IMR-90 (cell line): ENCODE measurements around the gene RNU6-9. TPM values are rescaled to one million over a fixed set of nuclear protein-coding genes. Genes with fewer than 3 reads are reported as not detected.

Source experiments
- microRNA-seq, 2 experiments: library from miRNA; stranded (forward) in 1 of 2; unstranded in 1 of 2; fragments of 10-50 nt in 1 of 2; fragments of <30 nt in 1 of 2; gene quantifications in 1 of 2; microRNA quantifications in 1 of 2; one replicate each; pipeline versions ENCODE3 to v1.1.0; 2013 to 2020; ENCODE audit not compliant: insufficient read depth in 1 of 2, insufficient read length in 1 of 2, unreplicated experiment in 1 of 2
- polyA plus RNA-seq, 3 experiments: library from polyadenylated mRNA; depleted of rRNA; stranded (reverse); fragments of >200 nt; gene quantifications; 2 replicates each; pipeline ENCODE4 v1.2.3, GENCODE V29; 2012; ENCODE audit warnings: low replicate concordance in 1 of 3
- small RNA-seq, 5 experiments: library from RNA; depleted of rRNA; stranded (forward); fragments of <200 nt; gene quantifications; one replicate each; pipeline ENCODE3, GENCODE V24; 2012
- total RNA-seq: library from RNA; depleted of rRNA; stranded (reverse); fragments of >200 nt; gene quantifications from 2 replicates; pipeline ENCODE4 v1.2.3, GENCODE V29; 2012; rRNA removed

The RNU6-9 gene
- total and polyA plus RNA-seq, 2 of the 4 experiments (the other 2 are of a cell fraction), result not detected

Small RNAs within 50 kb of the gene (microRNA-seq; reads per million reads assigned to microRNA genes)
- not detected for gene RNU6-9 (ENCODE audit: insufficient read depth, insufficient read length)

Small RNAs within 50 kb of the gene (small RNA-seq; reads per million reads assigned to genes)
- gene RNU6-9, result 43.9 to 4,030 (median 233) reads per million in 5 experiments

Other genes starting within 250 kb of the RNU6-9 start
- gene RNF126, start 230.3 kb upstream of the RNU6-9 start, total RNA-seq, result 7.0 and 8.6 TPM in 2 replicates
- gene RNF126, start 230.3 kb upstream of the RNU6-9 start, polyA plus RNA-seq (2012; rRNA removed), result 25.8 and 27.4 TPM in 2 replicates
- gene FSTL3, start 217.1 kb upstream of the RNU6-9 start, total RNA-seq, result 32.3 and 39.4 TPM in 2 replicates
- 76.9 and 107 TPM in 2 replicates for gene FSTL3, start 217.1 kb upstream of the RNU6-9 start, polyA plus RNA-seq (2012; rRNA removed)
- gene PRSS57, start 198.0 kb upstream of the RNU6-9 start, total RNA-seq, result not detected in 2 replicates
- not detected in 2 replicates for gene PRSS57, start 198.0 kb upstream of the RNU6-9 start, polyA plus RNA-seq (2012; rRNA removed)
- gene PALM, start 184.5 kb upstream of the RNU6-9 start, total RNA-seq, result 2.2 TPM in 2 replicates
- 7.4 and 8.3 TPM in 2 replicates for gene PALM, start 184.5 kb upstream of the RNU6-9 start, polyA plus RNA-seq (2012; rRNA removed)
- gene MISP, start 142.4 kb upstream of the RNU6-9 start, total RNA-seq, result not detected in 2 replicates
- gene MISP, start 142.4 kb upstream of the RNU6-9 start, polyA plus RNA-seq (2012; rRNA removed), result 0.03 TPM in 1 of 2 replicates, not detected in the other
- gene PTBP1, start 96.0 kb upstream of the RNU6-9 start, total RNA-seq, result 95.5 and 146 TPM in 2 replicates
- gene PTBP1, start 96.0 kb upstream of the RNU6-9 start, polyA plus RNA-seq (2012; rRNA removed), result 269 and 483 TPM in 2 replicates
- gene PLPPR3, start 71.5 kb upstream of the RNU6-9 start, total RNA-seq, result 0.36 and 0.56 TPM in 2 replicates
- 1.2 and 2.0 TPM in 2 replicates for gene PLPPR3, start 71.5 kb upstream of the RNU6-9 start, polyA plus RNA-seq (2012; rRNA removed)
- not detected in 2 replicates for gene AZU1, start 65.6 kb upstream of the RNU6-9 start, total RNA-seq
- 0.12 TPM in 1 of 2 replicates, not detected in the other for gene AZU1, start 65.6 kb upstream of the RNU6-9 start, polyA plus RNA-seq (2012; rRNA removed)
- gene PRTN3, start 52.5 kb upstream of the RNU6-9 start, total RNA-seq, result not detected in 2 replicates
- gene PRTN3, start 52.5 kb upstream of the RNU6-9 start, polyA plus RNA-seq (2012; rRNA removed), result not detected in 2 replicates
- not detected in 2 replicates for gene ELANE, start 41.2 kb upstream of the RNU6-9 start, total RNA-seq
- 0.24 and 0.27 TPM in 2 replicates for gene ELANE, start 41.2 kb upstream of the RNU6-9 start, polyA plus RNA-seq (2012; rRNA removed)
- gene CFD, start 33.8 kb upstream of the RNU6-9 start, total RNA-seq, result 1.1 and 1.4 TPM in 2 replicates
- gene CFD, start 33.8 kb upstream of the RNU6-9 start, polyA plus RNA-seq (2012; rRNA removed), result 2.8 and 3.8 TPM in 2 replicates
- gene MED16, start 297 bp upstream of the RNU6-9 start, total RNA-seq, result 8.1 and 15.3 TPM in 2 replicates
- 40.2 and 49.0 TPM in 2 replicates for gene MED16, start 297 bp upstream of the RNU6-9 start, polyA plus RNA-seq (2012; rRNA removed)
- gene R3HDM4, start 19.7 kb downstream of the RNU6-9 start, total RNA-seq, result 8.9 and 9.0 TPM in 2 replicates
- 51.5 and 52.5 TPM in 2 replicates for gene R3HDM4, start 19.7 kb downstream of the RNU6-9 start, polyA plus RNA-seq (2012; rRNA removed)
- gene KISS1R, start 23.8 kb downstream of the RNU6-9 start, total RNA-seq, result not detected in 2 replicates
- gene KISS1R, start 23.8 kb downstream of the RNU6-9 start, polyA plus RNA-seq (2012; rRNA removed), result not detected in 2 replicates
- 16.0 and 16.7 TPM in 2 replicates for gene ARID3A, start 32.6 kb downstream of the RNU6-9 start, total RNA-seq
- gene ARID3A, start 32.6 kb downstream of the RNU6-9 start, polyA plus RNA-seq (2012; rRNA removed), result 23.1 and 29.4 TPM in 2 replicates
- 37.1 and 38.9 TPM in 2 replicates for gene WDR18, start 90.9 kb downstream of the RNU6-9 start, total RNA-seq
- gene WDR18, start 90.9 kb downstream of the RNU6-9 start, polyA plus RNA-seq (2012; rRNA removed), result 56.9 and 74.5 TPM in 2 replicates
- gene GRIN3B, start 106.9 kb downstream of the RNU6-9 start, total RNA-seq, result under 0.01 and 0.28 TPM in 2 replicates
- 0.91 and 1.8 TPM in 2 replicates for gene GRIN3B, start 106.9 kb downstream of the RNU6-9 start, polyA plus RNA-seq (2012; rRNA removed)
- 22.6 and 26.4 TPM in 2 replicates for gene TMEM259, start 127.6 kb downstream of the RNU6-9 start, total RNA-seq
- gene TMEM259, start 127.6 kb downstream of the RNU6-9 start, polyA plus RNA-seq (2012; rRNA removed), result 153 and 181 TPM in 2 replicates
- not detected in 2 replicates for gene RNU6-2, start 128.0 kb downstream of the RNU6-9 start, total RNA-seq
- gene RNU6-2, start 128.0 kb downstream of the RNU6-9 start, polyA plus RNA-seq (2012; rRNA removed), result not detected in 2 replicates
- 270 and 272 TPM in 2 replicates for gene CNN2, start 133.1 kb downstream of the RNU6-9 start, total RNA-seq
- gene CNN2, start 133.1 kb downstream of the RNU6-9 start, polyA plus RNA-seq (2012; rRNA removed), result 385 and 395 TPM in 2 replicates
- 0.36 and 0.56 TPM in 2 replicates for gene ABCA7, start 146.6 kb downstream of the RNU6-9 start, total RNA-seq
- gene ABCA7, start 146.6 kb downstream of the RNU6-9 start, polyA plus RNA-seq (2012; rRNA removed), result 3.2 and 3.3 TPM in 2 replicates
- 0.83 and 1.3 TPM in 2 replicates for gene ARHGAP45, start 173.7 kb downstream of the RNU6-9 start, total RNA-seq
- gene ARHGAP45, start 173.7 kb downstream of the RNU6-9 start, polyA plus RNA-seq (2012; rRNA removed), result 1.4 and 1.7 TPM in 2 replicates
- gene POLR2E, start 201.9 kb downstream of the RNU6-9 start, total RNA-seq, result 195 and 294 TPM in 2 replicates
- gene POLR2E, start 201.9 kb downstream of the RNU6-9 start, polyA plus RNA-seq (2012; rRNA removed), result 391 and 449 TPM in 2 replicates
- gene GPX4, start 210.5 kb downstream of the RNU6-9 start, total RNA-seq, result 357 and 415 TPM in 2 replicates
- gene GPX4, start 210.5 kb downstream of the RNU6-9 start, polyA plus RNA-seq (2012; rRNA removed), result 1,083 and 1,136 TPM in 2 replicates